HG03135 (cell line): Measurements from ENCODE around the gene DCC.

Experiments
- ATAC-seq: cut with Tn5 transposase; IDR thresholded peaks from one replicate; pipeline ENCODE4 v1.9.1; 2021; ENCODE audit warnings: mild to moderate bottlenecking, moderate library complexity; ENCODE audit not compliant: unreplicated experiment

DCC gene

DNA sequence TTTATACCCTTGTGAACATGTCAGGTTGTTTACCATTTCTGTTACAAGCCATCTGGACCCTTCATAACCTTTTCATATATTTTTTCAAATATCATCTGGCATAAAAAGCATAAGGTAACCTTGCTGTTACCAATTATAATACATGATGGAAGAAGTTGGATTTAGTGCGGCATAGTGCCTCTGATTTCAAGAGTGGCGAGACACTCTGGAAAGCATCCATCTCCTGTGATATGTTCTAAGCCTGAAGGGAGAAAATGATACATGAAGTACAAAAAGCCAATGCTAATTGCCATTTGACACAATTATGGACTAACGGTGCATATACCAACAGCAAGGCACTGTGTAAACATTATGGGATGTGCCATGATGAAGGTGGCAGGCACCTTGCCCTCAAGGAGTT is 75.1 kb downstream of the DCC start:
- ATAC-seq = no peak

DNA sequence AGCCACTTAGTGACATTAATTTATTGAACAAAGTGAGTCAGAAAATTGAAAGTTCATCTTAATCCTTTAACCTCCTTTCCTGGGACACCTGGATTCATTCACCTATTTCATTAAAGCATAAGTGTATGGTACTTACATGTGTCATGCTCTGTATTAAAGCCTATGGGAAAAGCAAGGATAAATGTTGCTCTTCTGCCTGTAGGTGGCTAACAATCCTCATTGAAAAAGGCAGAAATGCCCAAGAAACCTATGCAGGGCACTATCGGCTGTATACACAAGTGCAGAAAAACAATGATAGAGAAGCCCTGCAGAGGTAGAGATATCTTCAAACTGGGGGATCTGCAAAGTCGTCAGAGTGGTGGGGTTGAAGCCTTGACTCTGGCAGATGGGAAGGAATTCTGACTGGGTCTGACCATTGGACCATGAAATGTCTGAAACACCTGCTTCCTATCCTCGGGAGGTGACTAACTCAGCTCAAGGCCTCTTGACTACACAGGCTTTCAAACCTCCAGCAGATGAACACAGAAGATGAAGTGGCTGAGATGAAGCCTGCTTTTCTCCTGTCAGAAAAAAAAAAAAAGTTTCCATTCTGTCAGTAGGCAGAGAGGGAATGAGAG is 83.1 kb downstream of the DCC start:
- no peak for ATAC-seq

DNA sequence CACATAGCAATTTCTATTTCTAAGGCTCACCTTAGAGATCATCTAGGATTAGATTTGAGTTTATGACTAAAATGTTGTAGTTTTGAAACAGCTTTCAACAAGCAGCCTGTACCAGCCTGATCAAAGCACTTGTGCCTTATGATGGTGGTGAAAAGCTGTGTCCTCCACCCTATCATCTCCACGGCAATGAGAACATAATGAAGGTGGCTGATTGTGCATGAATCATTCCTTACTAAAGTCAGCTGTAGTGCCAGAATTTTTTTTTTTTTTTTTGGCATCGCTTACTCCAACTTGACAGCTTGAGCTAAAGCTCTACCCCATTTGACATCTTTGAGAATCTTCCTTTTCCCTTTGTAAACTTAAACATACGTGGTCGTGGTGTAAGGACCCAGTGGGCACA is 86.0 kb downstream of the DCC start:
- ATAC-seq = no peak

DNA sequence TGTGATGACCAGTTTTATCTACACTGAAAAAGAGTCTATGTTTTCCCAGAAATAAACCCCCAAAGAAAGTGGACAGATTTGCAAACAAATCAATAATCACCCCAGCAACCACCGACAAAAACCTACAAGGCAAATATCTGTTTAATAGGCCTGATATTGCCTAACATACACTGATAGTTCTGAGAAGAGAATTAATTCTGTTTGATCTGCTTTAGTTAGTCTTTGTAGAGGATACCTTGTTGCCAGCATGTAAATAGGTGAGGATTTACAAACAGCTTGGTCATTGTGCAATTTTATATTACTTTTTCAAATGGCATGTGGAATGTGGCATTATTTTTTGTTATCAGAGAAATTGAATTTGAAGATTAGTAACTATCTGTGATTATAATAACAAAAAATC is 86.5 kb downstream of the DCC start:
- ATAC-seq = no peak

DNA sequence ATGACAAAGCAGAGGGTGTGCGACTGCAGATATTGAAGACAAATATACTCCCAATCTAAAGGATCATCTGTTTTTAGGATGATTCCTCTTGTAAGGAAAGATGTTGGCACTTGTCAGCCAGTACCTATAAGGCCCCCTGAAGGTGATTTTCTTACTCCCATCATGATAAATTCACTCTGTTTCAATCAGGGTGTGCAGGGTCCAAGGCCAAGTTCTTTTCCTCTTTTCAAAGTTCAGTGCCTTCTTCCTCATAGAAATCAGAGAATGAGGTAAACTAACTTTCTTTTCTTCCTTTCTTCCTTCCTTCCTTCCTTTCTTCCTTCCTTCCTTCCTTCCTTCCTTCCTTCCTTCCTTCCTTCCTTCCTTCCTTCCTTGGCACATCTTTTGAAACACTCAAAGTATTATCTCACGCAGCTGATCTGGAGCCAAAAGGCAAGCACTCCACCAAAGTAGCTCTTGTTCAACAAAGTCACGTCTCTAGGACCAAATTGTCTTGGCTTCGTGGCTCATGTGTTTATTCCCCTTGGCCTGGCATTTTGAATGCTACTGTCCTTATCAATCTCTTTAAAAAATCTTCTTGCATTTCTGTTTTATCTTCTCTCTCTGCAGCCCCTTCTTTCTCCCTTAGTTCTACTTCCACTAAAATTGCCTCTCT is 87.7 kb downstream of the DCC start:
- no peak for ATAC-seq

DNA sequence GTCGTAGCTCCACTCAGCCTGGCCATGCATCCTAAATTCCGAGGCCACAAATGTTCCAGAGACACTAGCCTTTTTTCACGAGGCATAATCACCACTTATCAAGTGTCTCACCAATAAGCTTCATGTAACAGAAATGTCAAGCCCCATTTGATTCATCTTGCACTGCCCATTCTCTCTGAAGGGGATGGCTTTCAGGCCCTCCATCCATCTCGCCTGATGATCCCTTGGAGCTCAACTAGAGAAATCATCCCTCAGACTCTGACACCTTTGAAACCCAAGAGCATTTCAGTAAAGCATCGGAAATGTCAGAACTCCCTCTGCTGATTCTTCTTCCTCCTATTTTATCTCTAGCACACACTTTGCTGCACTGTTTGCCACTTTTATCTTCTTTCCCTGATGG is 91.7 kb downstream of the DCC start:
- no peak for ATAC-seq

DNA sequence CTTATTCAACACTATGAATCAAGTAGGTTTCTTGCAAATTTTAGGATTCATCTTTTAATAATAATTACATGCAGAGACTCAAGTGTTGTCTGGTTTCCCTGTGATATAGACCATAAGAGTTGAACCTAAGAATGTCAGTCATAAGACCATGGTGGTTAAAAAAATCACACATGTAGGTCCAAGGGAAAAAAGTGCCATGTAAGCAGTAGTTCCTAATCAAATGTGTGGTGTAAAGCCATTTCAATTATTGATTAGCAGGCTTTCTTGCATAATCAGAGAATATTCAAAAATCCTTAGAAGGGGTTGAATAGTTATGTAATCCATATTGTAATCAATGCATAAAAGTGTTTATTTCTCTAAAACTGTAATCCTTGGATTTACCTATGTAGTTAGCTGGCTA is 93.8 kb downstream of the DCC start:
- no peak for ATAC-seq

DNA sequence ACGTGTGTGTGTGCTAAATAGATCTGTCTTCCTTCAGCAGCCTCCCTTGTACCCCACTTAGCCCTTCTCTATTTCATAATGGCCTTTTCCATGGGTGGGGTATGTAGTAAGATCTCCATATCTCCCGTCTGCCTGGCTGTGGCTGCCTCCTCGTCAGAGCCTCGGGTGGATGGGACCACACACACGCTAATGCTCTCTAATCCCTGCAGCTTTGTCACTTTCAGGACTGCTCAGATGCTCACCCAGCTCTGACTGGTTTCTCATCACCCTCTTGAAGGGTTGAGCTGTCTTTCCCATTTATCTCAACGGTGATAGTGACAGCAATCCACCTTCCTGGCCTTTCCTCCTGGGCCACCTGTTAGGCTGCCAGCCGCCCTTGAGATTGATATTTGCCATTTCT is 95.3 kb downstream of the DCC start:
- no peak for ATAC-seq

DNA sequence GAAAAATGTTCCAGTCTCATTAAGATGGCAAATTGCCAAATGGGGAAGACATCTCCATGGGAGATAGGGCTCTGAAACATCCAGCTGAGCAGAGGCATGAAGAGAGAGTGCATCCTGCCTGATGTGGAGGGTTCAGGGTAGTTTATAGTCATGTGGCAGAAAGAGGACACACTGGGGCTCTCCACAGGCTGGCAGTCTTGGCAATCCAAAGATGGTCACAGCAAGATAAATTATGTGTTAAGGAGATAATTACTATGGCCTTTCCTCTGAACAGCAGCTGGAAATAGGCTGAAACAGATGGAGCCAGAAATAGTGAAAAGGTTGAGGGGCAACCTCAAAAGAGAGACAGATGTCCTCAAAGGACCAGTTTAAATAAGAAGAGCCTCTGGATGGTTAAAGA is 97.2 kb downstream of the DCC start:
- no peak for ATAC-seq

DNA sequence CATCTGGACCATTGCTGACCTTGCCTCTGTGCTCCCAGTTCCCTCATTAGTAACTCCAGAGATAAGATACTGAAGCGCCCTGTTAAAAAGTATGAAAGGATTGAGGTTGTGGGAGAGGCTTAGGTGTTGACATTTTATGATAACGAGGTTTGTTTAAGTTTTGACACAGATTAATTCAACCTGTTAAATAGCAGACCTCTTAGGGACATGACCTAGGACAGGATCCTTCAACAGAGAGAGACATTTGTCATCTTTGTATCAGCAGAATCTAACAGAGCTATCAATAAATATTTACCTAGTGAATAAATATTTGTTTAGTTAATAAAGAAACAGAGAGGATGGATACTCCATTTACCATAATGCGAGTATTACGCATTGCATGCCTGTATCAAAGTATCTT is 99.5 kb downstream of the DCC start:
- ATAC-seq = no peak

DNA sequence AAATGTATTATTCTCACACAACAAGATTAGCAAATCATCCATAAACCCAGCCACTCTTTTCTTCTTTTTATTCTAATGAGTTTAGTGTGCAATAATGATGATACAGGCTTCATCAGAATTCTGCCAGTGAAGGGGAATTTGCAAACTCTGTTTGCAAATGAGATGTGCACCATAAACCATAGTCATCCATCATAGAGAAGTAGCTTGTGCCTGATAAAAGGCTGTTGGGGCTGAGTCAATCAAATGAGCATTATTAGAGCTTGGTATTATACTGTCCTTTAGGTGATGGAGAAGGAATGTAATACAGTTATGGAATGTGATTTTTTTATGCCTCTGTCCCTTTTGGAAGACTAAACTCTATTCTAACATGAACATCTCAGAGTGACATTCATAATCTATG is 101.8 kb downstream of the DCC start:
- no peak for ATAC-seq

DNA sequence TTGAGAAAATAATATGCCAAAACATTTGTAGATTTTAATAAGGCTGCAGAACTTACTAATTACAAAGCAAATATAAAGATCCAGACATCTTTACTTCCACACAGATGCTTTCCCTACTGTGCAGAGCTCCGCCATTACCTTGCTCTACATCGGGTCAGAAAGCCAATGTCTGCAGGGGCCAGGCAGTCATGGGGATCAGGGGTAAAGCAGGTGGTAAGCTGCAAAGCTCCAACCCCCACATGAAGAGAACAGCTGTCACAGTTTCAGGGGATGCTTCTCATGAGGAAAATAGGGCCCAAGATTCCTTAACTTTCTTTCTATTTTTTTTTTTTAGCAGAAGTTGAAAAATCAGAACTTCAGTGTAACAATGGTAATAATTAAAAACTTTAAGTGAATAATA is 102.7 kb downstream of the DCC start:
- ATAC-seq = no peak

DNA sequence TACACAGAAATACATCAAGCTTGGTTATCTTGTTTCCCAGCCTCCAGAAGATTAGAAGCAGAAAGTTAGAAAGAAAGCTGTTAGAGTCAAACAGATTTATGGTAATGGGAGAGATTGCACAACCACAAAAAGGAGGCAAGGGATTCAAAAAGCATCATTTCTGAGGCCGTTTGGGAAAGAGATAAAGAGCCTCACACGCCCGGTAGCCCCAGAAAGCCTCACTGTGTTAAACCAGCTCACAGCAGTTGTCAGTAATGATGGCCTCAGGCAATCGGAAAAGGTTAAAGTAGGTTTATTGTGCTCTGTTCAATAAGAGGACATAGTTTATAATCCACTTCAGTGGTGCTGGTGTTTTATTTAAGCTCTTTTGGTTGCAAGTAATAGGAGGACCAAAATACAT is 111.3 kb downstream of the DCC start:
- ATAC-seq = no peak

DNA sequence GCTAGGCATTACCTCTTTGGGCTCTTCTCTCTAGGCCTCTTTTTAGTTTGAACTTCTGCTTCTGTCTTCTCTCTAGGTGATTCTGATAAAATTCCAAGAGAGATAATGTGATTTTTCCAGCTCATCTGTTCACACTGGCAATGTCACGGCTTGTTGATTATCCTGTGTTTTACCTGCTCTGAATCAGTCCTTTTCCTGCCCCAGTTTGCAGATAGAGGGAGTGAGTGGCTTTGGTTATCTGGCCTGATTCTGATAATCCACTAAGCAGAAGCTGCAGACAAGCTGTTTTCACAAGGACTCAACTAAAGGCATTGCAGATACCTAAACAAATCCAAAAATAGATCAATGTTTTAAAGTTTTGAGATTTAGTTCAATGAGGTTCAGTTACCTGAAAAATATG is 111.9 kb downstream of the DCC start:
- no peak for ATAC-seq

DNA sequence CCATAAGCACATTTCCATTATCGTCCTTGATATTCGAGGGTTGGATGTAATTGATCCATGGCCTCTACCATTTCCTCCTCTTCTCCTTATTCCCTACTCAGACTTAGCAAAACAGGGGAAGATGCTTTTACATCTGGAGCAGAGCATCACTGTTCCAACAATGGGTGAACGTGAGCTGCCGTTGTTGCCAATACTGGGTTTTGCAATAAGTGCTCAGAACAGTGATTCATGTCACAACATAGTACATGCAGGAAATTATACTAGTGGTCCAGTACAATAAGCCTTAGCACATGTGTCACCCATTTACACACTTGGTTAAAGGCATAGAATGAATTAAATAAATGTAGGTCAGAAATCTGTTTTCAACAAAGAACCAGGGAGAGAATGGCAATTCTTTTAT is 112.4 kb downstream of the DCC start:
- no peak for ATAC-seq

DNA sequence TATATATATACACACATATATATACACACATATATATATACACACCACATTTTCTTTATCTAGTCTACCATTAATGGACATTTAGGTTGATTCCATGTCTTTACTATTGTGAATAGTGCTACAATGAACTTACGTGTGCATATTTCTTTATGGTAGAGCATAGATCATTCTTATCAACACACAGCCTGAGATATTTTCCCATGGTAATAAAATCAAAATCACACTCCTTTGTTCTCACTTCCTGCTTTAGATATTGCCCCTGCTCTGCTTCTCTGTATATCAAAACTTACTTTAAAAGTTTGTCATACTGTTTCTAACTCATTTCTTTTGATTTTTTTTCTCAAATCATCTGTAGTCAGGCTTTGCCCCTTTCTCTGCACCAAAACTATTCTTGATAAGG is 119.9 kb downstream of the DCC start:
- ATAC-seq = no peak

DNA sequence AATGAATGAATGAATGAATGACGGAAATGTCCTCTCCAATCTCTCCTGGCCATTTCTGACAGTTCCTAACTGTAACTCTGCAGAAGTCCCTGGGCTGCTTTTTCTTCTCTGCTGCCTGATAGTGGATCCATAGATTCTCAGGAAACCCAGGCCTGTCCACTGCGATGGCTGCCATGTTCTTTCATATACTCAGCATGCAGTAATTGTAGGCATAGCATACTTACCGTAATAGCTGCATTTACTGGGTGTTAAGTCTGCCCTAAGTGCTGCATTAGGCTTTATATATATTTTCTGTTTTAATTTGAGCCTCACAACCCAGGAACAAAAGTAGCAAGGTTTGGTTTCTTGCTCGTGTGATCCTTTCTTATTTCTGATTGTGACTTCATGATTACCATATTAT is 122.9 kb downstream of the DCC start:
- no peak for ATAC-seq

DNA sequence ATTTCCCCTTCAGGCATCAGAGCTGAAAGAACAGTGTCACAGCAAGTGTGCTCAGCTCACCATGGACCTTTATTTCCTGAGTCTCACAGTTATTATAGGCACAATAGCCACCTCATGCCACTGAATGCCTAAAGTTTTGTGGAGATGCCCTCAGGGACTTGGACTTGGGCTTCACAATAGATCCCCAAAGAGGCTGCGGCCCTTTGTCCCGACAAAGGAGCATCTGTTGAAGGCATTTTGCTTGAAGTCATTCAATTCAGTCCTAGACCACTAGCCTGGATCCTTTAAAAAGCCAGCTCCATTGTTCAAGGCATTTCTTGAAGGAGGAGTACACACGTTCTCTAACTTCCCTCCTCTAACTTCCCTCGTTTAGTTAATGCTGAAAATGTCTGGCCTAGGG is 125.4 kb downstream of the DCC start:
- ATAC-seq = no peak

DNA sequence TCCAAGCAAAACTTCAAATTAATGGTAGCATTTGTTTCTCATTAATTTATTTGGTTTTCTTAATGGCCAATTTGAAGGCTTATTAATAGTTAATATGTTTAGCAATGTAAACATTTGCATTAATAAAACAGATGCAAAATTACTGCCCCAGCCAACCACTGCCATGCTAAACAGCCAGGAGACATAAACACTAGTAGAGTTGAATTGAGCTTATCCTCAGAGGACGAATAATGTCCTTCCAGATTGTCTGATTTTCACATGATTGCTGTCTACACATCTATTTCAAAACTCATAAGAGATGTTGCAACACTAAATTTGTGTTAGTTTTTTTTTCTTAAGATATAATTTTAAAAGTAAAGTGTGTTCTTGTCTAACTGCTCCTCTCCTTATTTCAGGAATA is 128.5 kb downstream of the DCC start:
- ATAC-seq = no peak

DNA sequence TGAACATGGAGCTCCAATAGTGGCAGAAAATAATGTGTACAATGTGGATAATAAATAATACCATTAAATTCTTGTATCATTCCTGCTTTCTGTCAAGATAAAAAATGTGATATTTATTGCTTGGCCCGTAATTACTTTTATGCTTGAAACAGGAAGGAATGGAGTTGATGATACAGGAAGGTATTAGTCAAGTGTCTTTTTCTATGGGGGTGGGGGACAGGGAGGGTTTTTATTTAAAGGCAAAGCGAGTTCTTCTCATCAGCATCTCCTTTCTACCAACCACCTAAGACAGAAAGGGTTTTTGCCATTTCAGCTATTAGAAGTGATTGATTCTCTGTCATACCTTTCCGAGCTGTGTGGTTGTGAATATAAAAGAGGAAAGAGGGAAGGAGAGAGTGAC is 135.3 kb downstream of the DCC start:
- no peak for ATAC-seq

DNA sequence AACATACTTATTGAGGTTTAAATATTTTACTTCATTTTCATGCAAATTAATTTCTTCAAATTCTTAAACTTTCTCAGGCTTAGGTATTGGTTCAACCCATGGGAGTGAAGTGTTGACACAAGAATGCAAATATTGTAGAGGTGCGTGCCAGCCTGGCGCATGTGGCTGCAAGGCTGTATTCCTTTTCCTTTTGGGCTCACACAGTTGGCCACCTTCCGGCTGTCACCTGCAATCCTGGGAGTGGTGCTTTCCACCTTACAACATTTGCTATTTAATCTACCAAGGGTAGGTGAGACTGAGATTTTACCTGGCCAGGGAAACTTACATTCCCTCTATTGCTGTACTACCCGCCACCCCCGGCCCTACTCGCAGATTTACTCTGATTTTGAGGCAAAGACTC is 141.1 kb downstream of the DCC start:
- ATAC-seq = no peak

DNA sequence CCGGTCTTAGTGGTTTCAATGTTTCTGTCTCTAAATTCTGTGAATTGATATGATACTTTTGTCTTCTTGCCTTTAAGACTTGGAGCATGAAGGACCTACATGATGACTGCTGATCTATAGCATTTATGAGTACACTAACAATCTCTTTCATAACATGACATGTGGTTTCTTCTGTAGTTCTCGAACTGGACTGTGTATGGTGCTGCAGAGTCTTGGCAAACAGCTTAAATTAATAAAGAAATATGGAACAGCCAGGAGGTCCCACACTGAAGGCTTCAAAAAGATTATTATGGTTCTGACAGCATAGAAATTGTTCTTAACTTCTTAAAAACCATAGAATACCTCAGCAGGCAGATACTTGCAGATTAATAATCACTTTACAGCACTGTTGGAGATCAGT is 145.0 kb downstream of the DCC start:
- ATAC-seq = no peak

DNA sequence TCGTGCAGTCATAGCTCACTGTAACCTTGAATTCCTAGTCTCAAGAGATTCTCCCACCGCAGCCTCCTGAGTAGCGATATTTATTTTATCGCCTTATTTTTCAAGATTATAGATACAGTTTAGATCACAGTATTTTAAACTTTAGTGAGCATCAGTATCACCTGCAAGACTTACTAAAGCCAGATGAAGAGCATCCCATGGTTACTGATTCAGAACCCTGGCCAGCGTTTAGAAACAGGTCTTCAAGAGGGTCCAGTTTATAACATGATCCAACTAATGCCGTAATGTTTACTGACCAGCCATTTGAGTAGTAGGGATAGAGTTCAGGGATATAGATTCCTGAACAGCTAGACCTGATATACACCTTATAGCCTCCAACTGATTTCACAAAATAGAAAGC is 146.1 kb downstream of the DCC start:
- no peak for ATAC-seq
